Measurements from ENCODE around the gene FFAR2.
A peak's percentile ranks its signal among the peaks of the same experiment; 100 is the strongest.
"Not testable (repeated sequence)": the region's sequence is repeated elsewhere in the genome, so short reads cannot be mapped to it uniquely, and the experiment has no call there.

FFAR2 gene

DNA sequence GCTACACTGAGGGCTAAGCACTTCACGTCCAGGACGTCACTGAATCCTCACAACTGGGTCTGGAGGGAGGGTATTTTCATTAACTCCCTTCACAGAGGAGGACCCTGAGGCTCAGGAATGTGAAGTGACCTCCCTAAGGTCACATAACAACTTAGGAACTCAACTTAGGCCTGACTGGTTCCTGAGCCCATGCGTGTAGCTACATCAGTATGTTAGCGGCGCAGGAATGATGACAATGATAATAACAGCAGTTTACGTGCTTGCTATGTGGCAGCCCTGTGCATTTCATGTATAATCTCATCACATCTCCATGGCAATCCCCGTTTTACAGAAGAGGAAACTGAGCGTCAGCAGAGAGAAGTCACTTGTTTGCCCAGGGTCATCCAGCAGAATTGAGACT lies 23.9 kb downstream of the FFAR2 start:
- no peak for DNase-seq (ENCODE audit: low read depth)
- H3K4me3 ChIP-seq (ENCODE audit: low read depth, low read length) = no peak overlapping the region
- TF ChIP-seq CTCF (IDR thresholded peaks at IDR 0.05; ENCODE audit: low read depth, low read length) = no peak
- TF ChIP-seq MYC (IDR thresholded peaks at IDR 0.05; ENCODE audit: low read depth, low read length) = no peak
- TF ChIP-seq POLR2A (IDR thresholded peaks at IDR 0.05; ENCODE audit: extremely low read depth, insufficient read length) = no peak
- TF ChIP-seq, protein P1, sequence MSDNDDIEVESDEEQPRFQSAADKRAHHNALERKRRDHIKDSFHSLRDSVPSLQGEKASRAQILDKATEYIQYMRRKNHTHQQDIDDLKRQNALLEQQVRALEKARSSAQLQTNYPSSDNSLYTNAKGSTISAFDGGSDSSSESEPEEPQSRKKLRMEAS (IDR thresholded peaks at IDR 0.05; ENCODE audit: low read depth, low read length) = no peak

GRCh38 chr19:35474104-35474503 lies 26.0 kb downstream of the FFAR2 start:
- H3K4me3 ChIP-seq (ENCODE audit: low read depth, low read length) = no peak overlapping the region
- no peak for DNase-seq (ENCODE audit: low read depth)
- TF ChIP-seq, protein P1 (IDR thresholded peaks at IDR 0.05; ENCODE audit: low read depth, low read length) = no peak
- TF ChIP-seq CTCF (IDR thresholded peaks at IDR 0.05; ENCODE audit: low read depth, low read length) (no peak), MYC (IDR thresholded peaks at IDR 0.05; ENCODE audit: low read depth, low read length) (no peak), POLR2A (IDR thresholded peaks at IDR 0.05; ENCODE audit: extremely low read depth, insufficient read length) (no peak)

GRCh38 chr19:35474594-35474993 lies 26.5 kb downstream of the FFAR2 start:
- not testable (repeated sequence) for DNase-seq (ENCODE audit: low read depth); H3K4me3 ChIP-seq (ENCODE audit: low read depth, low read length)

DNA sequence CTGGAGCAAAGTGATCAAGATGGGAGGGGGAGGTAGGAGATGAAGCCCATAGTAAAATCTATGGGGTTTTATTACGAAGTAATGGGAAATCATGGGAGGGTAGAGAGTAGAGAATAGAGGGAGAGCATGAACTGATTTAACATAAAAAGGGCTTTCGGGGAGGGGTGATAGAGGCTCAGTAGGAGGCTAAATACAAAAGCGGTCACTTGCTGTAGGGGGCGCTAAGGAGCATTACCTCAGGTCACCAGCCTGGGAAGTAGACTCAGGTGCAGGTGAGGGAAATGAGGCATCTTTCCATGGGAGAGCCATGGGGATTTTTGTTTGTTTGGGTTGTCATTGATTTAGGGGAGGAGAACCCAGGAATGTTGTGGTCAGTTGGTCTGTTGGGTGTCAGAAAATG lies 28.1 kb downstream of the FFAR2 start:
- TF ChIP-seq MYC (IDR thresholded peaks at IDR 0.05; ENCODE audit: low read depth, low read length) (no peak), POLR2A (IDR thresholded peaks at IDR 0.05; ENCODE audit: extremely low read depth, insufficient read length) (no peak), CTCF (IDR thresholded peaks at IDR 0.05; ENCODE audit: low read depth, low read length) (peak; percentile 26)
- TF ChIP-seq, protein P1 (IDR thresholded peaks at IDR 0.05; ENCODE audit: low read depth, low read length) = no peak
- H3K4me3 ChIP-seq (ENCODE audit: low read depth, low read length) = no peak overlapping the region
- peak; percentile 4 for DNase-seq (ENCODE audit: low read depth)

DNA sequence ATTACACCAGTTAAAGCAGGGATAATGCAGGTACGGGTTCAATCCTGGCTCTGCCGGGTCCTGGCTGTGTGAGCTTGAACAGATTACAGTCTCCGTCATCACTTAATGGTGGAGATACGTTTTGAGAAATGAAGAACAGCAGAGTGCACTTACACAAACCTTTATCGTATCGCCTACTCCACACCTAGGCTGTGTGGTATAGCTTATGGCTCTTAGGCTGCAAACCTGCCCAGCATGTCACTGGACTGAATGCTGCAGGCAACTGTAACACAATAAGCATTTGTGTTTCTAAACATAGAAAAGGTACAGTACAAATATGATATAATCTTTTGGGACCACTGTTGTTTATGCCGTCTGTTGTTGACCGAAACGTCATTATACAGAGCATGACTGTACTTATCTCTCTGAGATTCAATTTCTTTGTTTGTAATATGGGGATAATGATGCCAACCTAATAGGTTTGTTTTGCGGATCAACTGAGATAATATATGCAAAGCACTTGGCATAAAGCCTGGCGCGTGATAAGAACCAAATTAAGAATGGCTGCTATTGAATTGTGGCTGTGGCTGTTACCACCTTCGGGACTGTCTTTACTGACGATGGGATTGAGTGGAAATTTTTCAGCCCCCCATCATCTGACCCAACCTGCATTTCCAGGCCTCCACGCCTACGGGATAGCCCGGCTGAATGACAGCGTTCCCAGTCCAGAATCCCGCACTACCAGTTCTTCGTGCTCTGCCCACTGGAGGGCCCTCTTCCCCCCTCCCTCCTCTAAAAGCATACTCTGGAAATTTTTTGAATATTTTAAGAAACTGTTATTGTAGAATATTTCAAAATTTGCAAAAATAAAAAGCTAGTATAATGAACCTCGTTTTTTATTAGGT lies 31.0 kb downstream of the FFAR2 start:
- no peak for DNase-seq (ENCODE audit: low read depth)
- no peak overlapping the region for H3K4me3 ChIP-seq (ENCODE audit: low read depth, low read length)
- no peak for TF ChIP-seq POLR2A (IDR thresholded peaks at IDR 0.05; ENCODE audit: extremely low read depth, insufficient read length)

GRCh38 chr19:35483089-35483488 lies 35.0 kb downstream of the FFAR2 start:
- no peak for DNase-seq (ENCODE audit: low read depth)
- TF ChIP-seq MYC (IDR thresholded peaks at IDR 0.05; ENCODE audit: low read depth, low read length) (no peak), CTCF (IDR thresholded peaks at IDR 0.05; ENCODE audit: low read depth, low read length) (no peak), POLR2A (IDR thresholded peaks at IDR 0.05; ENCODE audit: extremely low read depth, insufficient read length) (no peak)
- TF ChIP-seq, protein P1 (IDR thresholded peaks at IDR 0.05; ENCODE audit: low read depth, low read length) = no peak
- H3K4me3 ChIP-seq (ENCODE audit: low read depth, low read length) = no peak overlapping the region

Data from NB4 (cell line).